HCT116 (cell line): Measurements from ENCODE around the gene NFASC. TPM values are rescaled to one million over a fixed set of nuclear protein-coding genes. Genes with fewer than 3 reads are reported as not detected.

Experiments used
- ATAC-seq: fragments of 200-7000 bp; cut with Tn5 transposase; 2 replicates; pipeline ENCODE4 v1.9.1; 2020; ENCODE audit warnings: mild to moderate bottlenecking, moderate library complexity
- BruUV-seq: library from RNA; stranded (reverse); fragments of 400-500 nt; replicated peaks from 2 replicates; lab custom pipeline; 2021; lab: Mats Ljungman, UMichigan
- CTCF ChIA-PET: fragments of 300-600 bp; sonication (Branson Sonifier 250); formaldehyde crosslinking; loops from one replicate; lab custom pipeline; 2021; ENCODE audit warnings: antibody characterized with exemption; lab: Charles Lee
- POLR2A ChIA-PET: fragments of 300-600, 350-600 bp; sonication (Branson Sonifier 250); formaldehyde crosslinking; loops from one replicate; lab custom pipeline; 2021; ENCODE audit warnings: antibody characterized with exemption; lab: Charles Lee
- RAD21 ChIA-PET, 2 experiments: fragments of 300-600 bp; sonication (Branson Sonifier 250); formaldehyde crosslinking; loops; one replicate each; lab custom pipeline; 2023; ENCODE audit warnings: low total read pairs in 2 of 2; ENCODE audit not compliant: uncharacterized antibody in 2 of 2, unreplicated experiment in 2 of 2, low non-redundant PET in 1 of 2; lab: Charles Lee
- DNase-seq: peaks from one replicate; pipeline ENCODE4 v3.0.0-alpha.2; 2010; ENCODE audit warnings: low read depth, low spot score
- H2AFZ ChIP-seq: fragments of 200-600 bp; shearing (Covaris generic), sonication (generic); 2 replicates; pipeline ENCODE4 v1.6.1; 2017; ENCODE audit warnings: low read depth, mixed run types, mixed read lengths, antibody characterized with exemption, low read length; ENCODE audit not compliant: poor library complexity, severe bottlenecking
- H3K27ac ChIP-seq: 2 replicates; pipeline ENCODE4 v1.5.1; 2012; ENCODE audit warnings: low read depth, low read length
- H3K27me3 ChIP-seq: fragments of 200-600 bp; sonication (generic); 2 replicates; pipeline ENCODE4 v1.6.1; 2016; ENCODE audit warnings: mixed run types, low read length, mixed read lengths; ENCODE audit not compliant: insufficient read depth
- H3K36me3 ChIP-seq, 2 experiments: fragments of 200-500 bp in 1 of 2; fragments of 200-600 bp in 1 of 2; sonication (Bioruptor generic) in 1 of 2; sonication (generic) in 1 of 2; 2 replicates each; pipeline versions ENCODE4 v1.5.1 to v1.6.1; 2014 to 2016; ENCODE audit warnings: low read length in 2 of 2, inconsistent platforms in 1 of 2, mixed read lengths in 1 of 2, mixed run types in 1 of 2; ENCODE audit not compliant: insufficient read depth in 2 of 2, control insufficient read depth in 1 of 2
- H3K4me1 ChIP-seq, 2 experiments: fragments of 200-600 bp in 1 of 2; sonication (generic) in 1 of 2; 2 replicates each; pipeline versions ENCODE4 v1.5.1 to v1.6.1; 2012 to 2017; ENCODE audit warnings: low read length in 2 of 2, inconsistent platforms in 1 of 2, mild to moderate bottlenecking in 1 of 2, mixed read lengths in 1 of 2, mixed run types in 1 of 2, moderate library complexity in 1 of 2; ENCODE audit not compliant: insufficient read depth in 2 of 2, control insufficient read depth in 1 of 2
- H3K4me2 ChIP-seq: fragments of 200-600 bp; sonication (generic); 2 replicates; pipeline ENCODE4 v1.6.1; 2017; ENCODE audit warnings: mixed run types, low read length, mixed read lengths
- H3K4me3 ChIP-seq, 2 experiments: fragments of 200-600 bp in 1 of 2; sonication (generic) in 1 of 2; replicated peaks in 1 of 2; 2 replicates each; pipeline ENCODE4 v1.5.1; 2011 to 2016; ENCODE audit warnings: low read length in 2 of 2, control low read depth in 1 of 2, low read depth in 1 of 2, mild to moderate bottlenecking in 1 of 2, mixed read lengths in 1 of 2, mixed run types in 1 of 2
- H3K79me2 ChIP-seq: fragments of 200-600 bp; sonication (generic); 2 replicates; pipeline ENCODE4 v1.6.1; 2017; ENCODE audit warnings: mild to moderate bottlenecking, mixed run types, low read length, moderate library complexity, mixed read lengths; ENCODE audit not compliant: insufficient read depth
- H3K9ac ChIP-seq: fragments of 200-600 bp; sonication (generic); 2 replicates; pipeline ENCODE4 v1.6.1; 2016; ENCODE audit warnings: low read length, mixed read lengths
- H3K9me2 ChIP-seq: fragments of 200-600 bp; sonication (generic), shearing (Covaris generic); 2 replicates; pipeline ENCODE4 v1.6.1; 2017; ENCODE audit warnings: mixed run types, mild to moderate bottlenecking, moderate library complexity; ENCODE audit not compliant: insufficient read depth
- H3K9me3 ChIP-seq, 2 experiments: fragments of 200-500 bp in 1 of 2; fragments of 200-600 bp in 1 of 2; sonication (Bioruptor generic) in 1 of 2; sonication (generic) in 1 of 2; 2 replicates each; pipeline ENCODE4 v1.6.1; 2014 to 2017; ENCODE audit warnings: low read length in 2 of 2, mixed read lengths in 2 of 2, inconsistent platforms in 1 of 2, low read depth in 1 of 2, mild to moderate bottlenecking in 1 of 2, mixed run types in 1 of 2, moderate library complexity in 1 of 2; ENCODE audit not compliant: control insufficient read depth in 1 of 2, insufficient read depth in 1 of 2
- H4K20me1 ChIP-seq: fragments of 200-600 bp; sonication (generic), shearing (Covaris generic); 2 replicates; pipeline ENCODE4 v1.6.1; 2017; ENCODE audit warnings: mixed run types, mild to moderate bottlenecking, moderate library complexity; ENCODE audit not compliant: insufficient read depth
- CBX3 ChIP-seq: IDR thresholded peaks from 2 replicates; pipeline ENCODE4 v1.6.1; 2012; ENCODE audit warnings: low read depth
- ELF1 ChIP-seq: IDR thresholded peaks from 2 replicates; pipeline ENCODE4 v1.6.1; 2012; ENCODE audit warnings: low read depth, borderline replicate concordance
- EZH2 ChIP-seq: fragments of 200-600 bp; sonication (generic); IDR thresholded peaks from 2 replicates; pipeline ENCODE4 v1.6.1; 2017; ENCODE audit warnings: antibody characterized with exemption, mixed run types
- JUND ChIP-seq: IDR thresholded peaks from 2 replicates; pipeline ENCODE4 v1.6.1; 2012
- POLR2A ChIP-seq: IDR thresholded peaks from 2 replicates; pipeline ENCODE4 v1.7.0; 2011; ENCODE audit warnings: borderline replicate concordance; ENCODE audit not compliant: insufficient read depth, insufficient read length; ENCODE audit errors: extremely low read depth
- POLR2AphosphoS5 ChIP-seq: IDR thresholded peaks from 2 replicates; pipeline ENCODE4 v1.6.1; 2011; ENCODE audit warnings: mild to moderate bottlenecking, low read depth, low read length, moderate library complexity
- SP1 ChIP-seq: IDR thresholded peaks from 2 replicates; pipeline ENCODE4 v1.6.1; 2012; ENCODE audit warnings: low read depth
- ZFX ChIP-seq: fragments of 450-650 bp; IDR thresholded peaks from 2 replicates; pipeline ENCODE4 v1.6.1; 2017
- intact Hi-C: fragments of 100-400 bp; cut with micrococcal nuclease; formaldehyde crosslinking; loops from 2 replicates; pipeline ENCODE4 v1.10.0; 2022
- total RNA-seq: library from RNA; stranded (reverse); gene quantifications from one replicate; pipeline ENCODE4 v1.2.1, GENCODE V29; 2021; ENCODE audit not compliant: unreplicated experiment
- TF ChIP-seq, protein P1 (sequence below): IDR thresholded peaks from 2 replicates; pipeline ENCODE4 v1.6.1; 2012
- TF ChIP-seq, protein P2 (sequence below): IDR thresholded peaks from 2 replicates; pipeline ENCODE4 v1.6.1; 2012
- TF ChIP-seq, protein P3 (sequence below): IDR thresholded peaks from 2 replicates; pipeline ENCODE4 v1.6.1; 2012; ENCODE audit warnings: low read depth

The NFASC gene
- total RNA-seq, 1 experiment from 2014 or later = 0.57 TPM

DNA sequence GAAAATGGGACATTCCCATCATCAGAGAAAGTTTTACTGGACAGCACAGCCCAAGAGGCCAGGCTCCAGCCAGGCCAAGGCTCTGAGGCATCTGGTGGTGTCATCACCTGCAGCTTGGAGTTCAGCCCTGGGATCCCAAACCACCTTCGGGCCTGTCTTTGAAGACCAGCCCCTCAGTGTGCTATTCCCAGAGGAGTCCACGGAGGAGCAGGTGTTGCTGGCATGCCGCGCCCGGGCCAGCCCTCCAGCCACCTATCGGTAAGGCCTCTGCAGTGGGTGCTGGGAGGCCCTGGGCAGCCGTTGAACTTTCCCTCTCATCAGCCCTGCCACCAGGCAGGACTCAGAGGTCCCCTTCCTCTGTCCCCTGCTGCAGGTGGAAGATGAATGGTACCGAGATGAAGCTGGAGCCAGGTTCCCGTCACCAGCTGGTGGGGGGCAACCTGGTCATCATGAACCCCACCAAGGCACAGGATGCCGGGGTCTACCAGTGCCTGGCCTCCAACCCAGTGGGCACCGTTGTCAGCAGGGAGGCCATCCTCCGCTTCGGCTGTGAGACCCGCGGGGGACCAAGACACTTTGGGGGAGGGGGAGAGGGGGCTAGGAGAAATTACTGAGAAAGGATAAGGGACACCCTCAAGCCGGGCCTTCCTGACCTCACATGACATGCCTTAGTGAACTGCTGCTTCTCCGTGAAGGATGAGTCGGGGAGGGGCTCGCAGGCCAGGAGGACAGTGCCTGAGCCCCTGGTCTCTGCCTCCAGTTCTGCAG, 187.3 kb downstream of the NFASC start:
- CTCF ChIA-PET = no interaction called here

More for the DNA sequence above, 187.3 kb downstream of the NFASC start:
- Histone ChIP-seq H3K4me1 (no peaks in the 10 kb centered on the region; a peak in 1 of 4 replicates), H3K36me3 (no peaks in the 10 kb centered on the region), H3K4me3 (no peak overlapping the region), H3K9me3 (no peaks in the 10 kb centered on the region), H3K27ac (no peak overlapping the region), H3K27me3 (no peaks in the 10 kb centered on the region), H3K9me2 (no peaks in the 10 kb centered on the region), H3K79me2 (no peaks in the 10 kb centered on the region), H2AFZ (no peak overlapping the region), H4K20me1 (no peaks in the 10 kb centered on the region), H3K4me2 (no peak overlapping the region), H3K9ac (no peak overlapping the region)
- no peak for TF ChIP-seq ELF1
- TF ChIP-seq, protein P1, sequence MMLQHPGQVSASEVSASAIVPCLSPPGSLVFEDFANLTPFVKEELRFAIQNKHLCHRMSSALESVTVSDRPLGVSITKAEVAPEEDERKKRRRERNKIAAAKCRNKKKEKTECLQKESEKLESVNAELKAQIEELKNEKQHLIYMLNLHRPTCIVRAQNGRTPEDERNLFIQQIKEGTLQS = no peak
- TF ChIP-seq SP1 = no peak
- TF ChIP-seq, protein P2, sequence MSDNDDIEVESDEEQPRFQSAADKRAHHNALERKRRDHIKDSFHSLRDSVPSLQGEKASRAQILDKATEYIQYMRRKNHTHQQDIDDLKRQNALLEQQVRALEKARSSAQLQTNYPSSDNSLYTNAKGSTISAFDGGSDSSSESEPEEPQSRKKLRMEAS = no peak
- TF ChIP-seq POLR2AphosphoS5 = no peak
- no peak for TF ChIP-seq CBX3
- TF ChIP-seq JUND = no peak
- no peak for TF ChIP-seq EZH2
- no peak for TF ChIP-seq POLR2A
- TF ChIP-seq, protein P3, sequence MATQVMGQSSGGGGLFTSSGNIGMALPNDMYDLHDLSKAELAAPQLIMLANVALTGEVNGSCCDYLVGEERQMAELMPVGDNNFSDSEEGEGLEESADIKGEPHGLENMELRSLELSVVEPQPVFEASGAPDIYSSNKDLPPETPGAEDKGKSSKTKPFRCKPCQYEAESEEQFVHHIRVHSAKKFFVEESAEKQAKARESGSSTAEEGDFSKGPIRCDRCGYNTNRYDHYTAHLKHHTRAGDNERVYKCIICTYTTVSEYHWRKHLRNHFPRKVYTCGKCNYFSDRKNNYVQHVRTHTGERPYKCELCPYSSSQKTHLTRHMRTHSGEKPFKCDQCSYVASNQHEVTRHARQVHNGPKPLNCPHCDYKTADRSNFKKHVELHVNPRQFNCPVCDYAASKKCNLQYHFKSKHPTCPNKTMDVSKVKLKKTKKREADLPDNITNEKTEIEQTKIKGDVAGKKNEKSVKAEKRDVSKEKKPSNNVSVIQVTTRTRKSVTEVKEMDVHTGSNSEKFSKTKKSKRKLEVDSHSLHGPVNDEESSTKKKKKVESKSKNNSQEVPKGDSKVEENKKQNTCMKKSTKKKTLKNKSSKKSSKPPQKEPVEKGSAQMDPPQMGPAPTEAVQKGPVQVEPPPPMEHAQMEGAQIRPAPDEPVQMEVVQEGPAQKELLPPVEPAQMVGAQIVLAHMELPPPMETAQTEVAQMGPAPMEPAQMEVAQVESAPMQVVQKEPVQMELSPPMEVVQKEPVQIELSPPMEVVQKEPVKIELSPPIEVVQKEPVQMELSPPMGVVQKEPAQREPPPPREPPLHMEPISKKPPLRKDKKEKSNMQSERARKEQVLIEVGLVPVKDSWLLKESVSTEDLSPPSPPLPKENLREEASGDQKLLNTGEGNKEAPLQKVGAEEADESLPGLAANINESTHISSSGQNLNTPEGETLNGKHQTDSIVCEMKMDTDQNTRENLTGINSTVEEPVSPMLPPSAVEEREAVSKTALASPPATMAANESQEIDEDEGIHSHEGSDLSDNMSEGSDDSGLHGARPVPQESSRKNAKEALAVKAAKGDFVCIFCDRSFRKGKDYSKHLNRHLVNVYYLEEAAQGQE = no peak
- no peak for TF ChIP-seq ZFX
- no TSS peak for BruUV-seq
- ATAC-seq (no peak), DNase-seq (no peak)
- intact Hi-C loops = no loop called here
- RAD21 ChIA-PET = no interaction called here
- POLR2A ChIA-PET = no interaction called here
